ENCODE results near the gene ZDHHC14.

DNA sequence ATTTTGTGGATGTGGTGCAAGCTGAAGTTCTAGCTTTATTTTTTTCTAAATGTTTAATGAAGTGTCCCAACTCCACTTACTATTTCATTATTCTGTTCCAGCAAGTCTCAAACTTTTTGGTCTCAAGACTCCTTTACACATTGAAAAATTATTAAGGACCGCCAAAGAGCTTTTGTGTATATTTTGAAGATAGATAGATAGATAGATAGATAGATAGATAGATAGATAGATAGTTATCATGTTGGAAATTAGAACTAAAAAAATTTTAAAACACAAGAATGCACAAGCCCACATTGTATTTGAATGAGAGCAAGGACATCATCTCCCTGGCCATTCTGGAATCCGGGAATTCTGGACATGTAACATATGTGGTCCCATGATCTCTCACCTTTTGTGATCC is 260.8 kb downstream of the ZDHHC14 start:
- TF ChIP-seq, protein P1, sequence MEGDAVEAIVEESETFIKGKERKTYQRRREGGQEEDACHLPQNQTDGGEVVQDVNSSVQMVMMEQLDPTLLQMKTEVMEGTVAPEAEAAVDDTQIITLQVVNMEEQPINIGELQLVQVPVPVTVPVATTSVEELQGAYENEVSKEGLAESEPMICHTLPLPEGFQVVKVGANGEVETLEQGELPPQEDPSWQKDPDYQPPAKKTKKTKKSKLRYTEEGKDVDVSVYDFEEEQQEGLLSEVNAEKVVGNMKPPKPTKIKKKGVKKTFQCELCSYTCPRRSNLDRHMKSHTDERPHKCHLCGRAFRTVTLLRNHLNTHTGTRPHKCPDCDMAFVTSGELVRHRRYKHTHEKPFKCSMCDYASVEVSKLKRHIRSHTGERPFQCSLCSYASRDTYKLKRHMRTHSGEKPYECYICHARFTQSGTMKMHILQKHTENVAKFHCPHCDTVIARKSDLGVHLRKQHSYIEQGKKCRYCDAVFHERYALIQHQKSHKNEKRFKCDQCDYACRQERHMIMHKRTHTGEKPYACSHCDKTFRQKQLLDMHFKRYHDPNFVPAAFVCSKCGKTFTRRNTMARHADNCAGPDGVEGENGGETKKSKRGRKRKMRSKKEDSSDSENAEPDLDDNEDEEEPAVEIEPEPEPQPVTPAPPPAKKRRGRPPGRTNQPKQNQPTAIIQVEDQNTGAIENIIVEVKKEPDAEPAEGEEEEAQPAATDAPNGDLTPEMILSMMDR (conservative IDR thresholded peaks at IDR 0.05; ENCODE audit: low read depth, low read length) = no peak
- TF ChIP-seq EZH2 (IDR thresholded peaks at IDR 0.05; ENCODE audit: borderline replicate concordance, low read depth, low read length, poor library complexity, severe bottlenecking) = no peak

Data from A673 (cell line).